Skin of body (tissue), 3 donors: ENCODE results near the gene SPINT2. TPM values are rescaled to one million over a fixed set of nuclear protein-coding genes. Genes with fewer than 3 reads are reported as not detected.
A peak's percentile ranks its signal among the peaks of the same experiment; 100 is the strongest.
"Not testable (repeated sequence)": the region's sequence is repeated elsewhere in the genome, so short reads cannot be mapped to it uniquely, and the experiment has no call there.

ENCODE experiments used
- DNase-seq: peaks from one replicate; lab custom pipeline; 2025; lab: John Stamatoyannopoulos, UW
- small RNA-seq: library from RNA; depleted of rRNA; stranded (forward); fragments of <200 nt; gene quantifications from one replicate; pipeline ENCODE3, GENCODE V24; 2014; ENCODE audit warnings: low replicate concordance
- total RNA-seq: library from RNA; depleted of rRNA; stranded (reverse); fragments of >200 nt; gene quantifications from one replicate; pipeline ENCODE4 v1.2.3, GENCODE V29; 2014

SPINT2 gene
- total RNA-seq, 1 donor from 2014 or later: 78.6 TPM

- no peak for DNase-seq
Measured at GRCh38 chr19:38319421-38320258, 55.3 kb downstream of the SPINT2 start, which contains the start of gene KCNK6. Gene KCNK6 (plus strand): TSS chr19:38319845. CDS start chr19:38319951, 106 bp downstream.

- DNase-seq: no peak
Measured at GRCh38 chr19:38320969-38321339, 56.6 kb downstream of the SPINT2 start.

- no peak for DNase-seq
Measured at GRCh38 chr19:38321646-38322196, 57.3 kb downstream of the SPINT2 start.

- DNase-seq: no peak
Measured at GRCh38 chr19:38323291-38323690, 58.9 kb downstream of the SPINT2 start.

GRCh38 chr19:38324431-38324830 is 60.1 kb downstream of the SPINT2 start:
- DNase-seq: no peak

GRCh38 chr19:38326591-38326990 is 62.2 kb downstream of the SPINT2 start:
- DNase-seq: no peak

GRCh38 chr19:38329651-38330050 is 65.3 kb downstream of the SPINT2 start:
- no peak for DNase-seq

- DNase-seq: no peak
Measured at GRCh38 chr19:38331728-38332127, 67.4 kb downstream of the SPINT2 start.

- DNase-seq: no peak
Measured at GRCh38 chr19:38333245-38333644, 68.9 kb downstream of the SPINT2 start.

GRCh38 chr19:38335949-38336637 is 71.7 kb downstream of the SPINT2 start:
- DNase-seq: peak; percentile 89

- DNase-seq: peak; percentile 63
Measured at GRCh38 chr19:38336638-38337359, 72.4 kb downstream of the SPINT2 start.

GRCh38 chr19:38337360-38337653 is 72.9 kb downstream of the SPINT2 start:
- no peak for DNase-seq

- DNase-seq: not testable (repeated sequence)
Measured at GRCh38 chr19:38339011-38339410, 74.6 kb downstream of the SPINT2 start.

GRCh38 chr19:38340927-38341326 is 76.6 kb downstream of the SPINT2 start:
- no peak for DNase-seq

Small RNAs within 50 kb of the gene (small RNA-seq; reads per million reads assigned to genes)
- not detected for gene RF00019

Other genes with a start within 250 kb of the SPINT2 start
- 0.79 TPM for gene DPF1, start 40.4 kb upstream of the SPINT2 start, total RNA-seq
- 5.5 TPM for gene PPP1R14A, start 8.2 kb upstream of the SPINT2 start, total RNA-seq
- 18.3 TPM for gene C19orf33, start 39.7 kb downstream of the SPINT2 start, total RNA-seq
- 18.0 TPM for gene YIF1B, start 51.4 kb downstream of the SPINT2 start, total RNA-seq
- 9.2 TPM for gene KCNK6, start 55.3 kb downstream of the SPINT2 start, total RNA-seq
- gene CATSPERG, start 71.3 kb downstream of the SPINT2 start, total RNA-seq: 3.7 TPM
- gene PSMD8, start 110.0 kb downstream of the SPINT2 start, total RNA-seq: 121 TPM
- gene GGN, start 123.5 kb downstream of the SPINT2 start, total RNA-seq: not detected
- gene SPRED3, start 124.1 kb downstream of the SPINT2 start, total RNA-seq: 0.99 TPM
- 6.2 TPM for gene FAM98C, start 138.5 kb downstream of the SPINT2 start, total RNA-seq
- 1.8 TPM for gene RASGRP4, start 161.6 kb downstream of the SPINT2 start, total RNA-seq
- 21.1 TPM for gene RYR1, start 169.1 kb downstream of the SPINT2 start, total RNA-seq